Chondrocyte (in vitro differentiated cells): ENCODE data around the gene SLC25A6. TPM values are rescaled to one million over a fixed set of nuclear protein-coding genes. Genes with fewer than 3 reads are reported as not detected.

Source experiments
- DNase-seq: peaks from one replicate; pipeline ENCODE4 v3.0.0; 2021; ENCODE audit warnings: mixed read lengths, low spot score
- H3K27ac Mint-ChIP-seq: one replicate; pipeline ENCODE4 v1.8.0; 2021; ENCODE audit warnings: mild to moderate bottlenecking, moderate library complexity, mixed read lengths; ENCODE audit not compliant: unreplicated experiment
- H3K27me3 Mint-ChIP-seq: 2 replicates; pipeline ENCODE4 v1.8.0; 2021; ENCODE audit warnings: low read depth, mixed read lengths
- H3K36me3 Mint-ChIP-seq: 2 replicates; pipeline ENCODE4 v1.8.0; 2021; ENCODE audit warnings: low read depth, mixed read lengths
- H3K4me1 Mint-ChIP-seq: 2 replicates; pipeline ENCODE4 v1.8.0; 2021; ENCODE audit warnings: low read depth, mild to moderate bottlenecking, mixed read lengths
- H3K4me3 Mint-ChIP-seq: one replicate; pipeline ENCODE4 v1.8.0; 2021; ENCODE audit warnings: mild to moderate bottlenecking, moderate library complexity, mixed read lengths; ENCODE audit not compliant: unreplicated experiment
- H3K9me3 Mint-ChIP-seq: 2 replicates; pipeline ENCODE4 v1.8.0; 2021; ENCODE audit warnings: low read depth, mixed read lengths
- CTCF ChIP-seq: fragments of 200-600 bp; sonication (generic); IDR thresholded peaks from 2 replicates; pipeline ENCODE4 v1.5.0; 2021; ENCODE audit warnings: antibody characterized with exemption, mild to moderate bottlenecking, moderate library complexity
- total RNA-seq: library from RNA; stranded (reverse); gene quantifications from 3 replicates; pipeline ENCODE4 v1.2.1, GENCODE V29; 2021

The SLC25A6 gene
- total RNA-seq, 1 donor from 2014 or later = 327 TPM

DNA sequence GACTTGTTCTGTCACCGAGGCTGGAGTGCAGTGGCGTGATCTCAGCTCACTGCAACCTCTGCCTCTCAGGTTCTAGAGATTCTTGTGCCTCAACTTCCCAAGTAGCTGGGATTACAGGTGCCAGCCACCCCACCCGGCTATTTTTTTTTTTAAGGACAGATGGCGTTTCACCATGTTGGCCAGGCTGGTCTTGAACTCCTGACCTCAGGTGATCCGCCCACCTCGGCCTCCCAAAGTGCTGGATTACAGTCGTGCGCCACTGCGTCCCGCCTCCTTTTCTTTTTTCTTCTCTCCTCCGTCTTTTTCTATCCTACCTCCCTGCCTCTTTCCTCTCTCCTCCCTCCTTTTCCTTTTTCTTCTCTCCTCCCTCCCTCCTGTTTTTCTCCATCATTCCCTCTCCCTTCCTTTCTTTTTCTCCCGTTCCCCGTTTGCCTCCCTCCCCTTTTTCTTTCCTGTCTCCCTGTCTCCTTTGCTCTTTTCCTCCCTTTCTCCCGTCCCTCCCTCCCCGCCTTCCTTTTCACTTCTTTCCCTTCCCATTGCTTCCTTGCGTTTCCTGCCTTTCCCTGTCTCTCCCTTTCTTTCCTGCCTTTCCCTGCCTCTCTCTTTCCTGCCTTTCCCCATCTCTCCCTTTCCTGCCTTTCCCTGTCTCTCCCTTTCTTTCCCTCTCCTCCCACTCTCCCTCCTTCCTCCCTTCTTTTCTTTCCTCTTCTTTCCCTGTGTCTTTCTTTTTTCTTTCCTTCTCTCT, 2.1 kb upstream of the SLC25A6 start:
- H3K36me3 Mint-ChIP-seq = peaks cover 12% of the 10 kb centered on the region
- DNase-seq = peak; percentile 8
- H3K27me3 Mint-ChIP-seq = no peaks in the 10 kb centered on the region
- H3K4me3 Mint-ChIP-seq = peak overlapping the region; percentile 91
- H3K9me3 Mint-ChIP-seq = no peaks in the 10 kb centered on the region
- no peak for TF ChIP-seq CTCF
- peaks cover 44% of the 10 kb centered on the region for H3K4me1 Mint-ChIP-seq
- H3K27ac Mint-ChIP-seq = peak overlapping the region; percentile 79

DNA sequence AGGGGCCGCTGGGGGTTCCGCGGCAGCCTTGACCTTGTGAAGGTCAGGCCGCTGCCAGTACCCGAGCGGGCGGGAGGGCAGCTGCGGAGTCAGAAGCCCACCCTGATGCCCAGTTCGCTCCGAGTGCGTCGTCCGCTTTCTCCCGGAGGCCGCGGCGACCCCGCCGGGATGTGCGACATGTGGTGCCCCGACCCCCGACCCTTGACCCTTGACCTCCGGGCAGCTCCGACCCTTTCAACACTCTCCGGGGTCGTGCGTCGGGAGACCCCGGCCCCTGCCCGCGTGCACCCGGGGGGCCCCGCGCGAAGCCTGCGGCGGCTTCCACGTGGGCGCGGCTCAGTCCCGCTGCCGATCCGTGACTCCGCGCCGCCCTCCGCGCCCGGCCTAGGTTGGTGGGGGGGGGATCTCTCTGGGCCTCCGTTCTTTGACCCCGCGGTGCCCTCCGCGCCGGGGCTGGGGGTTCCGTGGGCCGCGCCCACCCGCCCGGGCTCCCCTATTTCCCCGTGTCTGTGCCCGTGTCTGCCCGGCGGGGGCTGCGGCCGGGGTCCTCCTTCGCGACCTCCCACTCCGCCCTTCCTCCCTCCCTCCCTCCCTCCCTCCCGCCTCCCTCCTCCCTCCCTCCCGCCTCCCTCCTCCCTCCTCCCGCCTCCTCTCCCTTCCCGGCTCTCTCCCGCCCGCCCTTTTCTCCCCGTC, 609 bp upstream of the SLC25A6 start:
- Mint-ChIP-seq H3K27ac (peak overlapping the region; percentile 79), H3K36me3 (peaks cover 26% of the 10 kb centered on the region), H3K27me3 (no peaks in the 10 kb centered on the region), H3K4me3 (peak overlapping the region; percentile 91), H3K4me1 (peaks cover 57% of the 10 kb centered on the region), H3K9me3 (no peaks in the 10 kb centered on the region)
- no peak for TF ChIP-seq CTCF
- peak; percentile 91 for DNase-seq

DNA sequence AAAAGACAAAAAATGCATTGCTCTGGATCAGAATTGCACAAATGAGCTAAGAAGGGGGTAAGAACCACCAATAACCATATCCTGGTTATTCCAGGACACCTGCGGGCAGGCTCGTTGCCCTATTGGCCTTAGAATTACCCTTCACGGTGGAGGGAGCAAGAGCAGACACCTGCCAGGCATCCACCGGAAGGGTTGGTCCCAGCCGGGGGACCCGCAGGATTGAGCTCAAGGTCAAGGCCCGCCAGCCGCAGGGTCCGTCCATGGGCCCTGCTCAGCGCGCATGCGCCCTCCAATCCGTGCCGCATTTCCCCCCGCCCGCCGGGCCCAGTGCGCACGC, 575 bp downstream of the SLC25A6 start:
- no peaks in the 10 kb centered on the region for H3K9me3 Mint-ChIP-seq
- peak overlapping the region; percentile 92 for H3K27ac Mint-ChIP-seq
- H3K27me3 Mint-ChIP-seq = no peaks in the 10 kb centered on the region
- H3K4me1 Mint-ChIP-seq = peaks cover 57% of the 10 kb centered on the region
- DNase-seq = no peak
- H3K36me3 Mint-ChIP-seq = peaks cover 34% of the 10 kb centered on the region
- no peak for TF ChIP-seq CTCF
- peak overlapping the region; percentile 91 for H3K4me3 Mint-ChIP-seq

- DNase-seq = peak; percentile 64
- Mint-ChIP-seq H3K27ac (peak overlapping the region; percentile 92), H3K4me3 (peak overlapping the region; percentile 91), H3K36me3 (peaks cover 33% of the 10 kb centered on the region), H3K9me3 (no peaks in the 10 kb centered on the region), H3K4me1 (peaks cover 52% of the 10 kb centered on the region), H3K27me3 (no peaks in the 10 kb centered on the region)
- TF ChIP-seq CTCF = no peak
Observed at GRCh38 chrX:1390621-1391369, 1.1 kb downstream of the SLC25A6 start.

GRCh38 chrX:1389993-1390285, 2.0 kb downstream of the SLC25A6 start:
- Mint-ChIP-seq H3K36me3 (peaks cover 36% of the 10 kb centered on the region), H3K27ac (no peak overlapping the region)

More at GRCh38 chrX:1389993-1390285, 2.0 kb downstream of the SLC25A6 start:
- Mint-ChIP-seq H3K4me1 (peaks cover 43% of the 10 kb centered on the region), H3K9me3 (no peaks in the 10 kb centered on the region), H3K27me3 (no peaks in the 10 kb centered on the region), H3K4me3 (peak overlapping the region; percentile 91)
- DNase-seq = peak; percentile 51
- TF ChIP-seq CTCF = no peak
